Neural crest cell (in vitro differentiated cells): ENCODE results near the gene CXCR3. TPM values are rescaled to one million over a fixed set of nuclear protein-coding genes. Genes with fewer than 3 reads are reported as not detected.

ENCODE experiments used
- DNase-seq: peaks from one replicate; pipeline ENCODE4 v3.0.0; 2021; ENCODE audit warnings: low read depth, mixed read lengths, low spot score
- H3K27ac Mint-ChIP-seq: one replicate; pipeline ENCODE4 v1.8.0; 2021; ENCODE audit warnings: mild to moderate bottlenecking, mixed read lengths; ENCODE audit not compliant: unreplicated experiment
- H3K27me3 Mint-ChIP-seq: 2 replicates; pipeline ENCODE4 v1.8.0; 2021; ENCODE audit warnings: low read depth, mild to moderate bottlenecking, mixed read lengths
- H3K36me3 Mint-ChIP-seq: 2 replicates; pipeline ENCODE4 v1.8.0; 2021; ENCODE audit warnings: low read depth, mild to moderate bottlenecking, mixed read lengths
- H3K4me1 Mint-ChIP-seq: 2 replicates; pipeline ENCODE4 v1.8.0; 2021; ENCODE audit warnings: mixed read lengths
- H3K4me3 Mint-ChIP-seq: one replicate; pipeline ENCODE4 v1.8.0; 2021; ENCODE audit warnings: mild to moderate bottlenecking, mixed read lengths
- H3K9me3 Mint-ChIP-seq: 2 replicates; pipeline ENCODE4 v1.8.0; 2021; ENCODE audit warnings: mixed read lengths
- long read RNA-seq: library from polyadenylated mRNA; unstranded; transcript quantifications from one replicate; pipeline ENCODE4 v2.0.0, GENCODE V29; 2020
- total RNA-seq: library from RNA; stranded (reverse); gene quantifications from 2 replicates; pipeline ENCODE4 v1.2.1, GENCODE V29; 2021
- TF ChIP-seq, protein P1 (sequence below): fragments of 200-600 bp; sonication (generic); conservative IDR thresholded peaks from 2 replicates; pipeline ENCODE4 v1.5.0; 2021; ENCODE audit warnings: antibody characterized with exemption, mild to moderate bottlenecking

Gene CXCR3
- not detected in 2 replicates for total RNA-seq
- long read RNA-seq = 0 reads

DNA sequence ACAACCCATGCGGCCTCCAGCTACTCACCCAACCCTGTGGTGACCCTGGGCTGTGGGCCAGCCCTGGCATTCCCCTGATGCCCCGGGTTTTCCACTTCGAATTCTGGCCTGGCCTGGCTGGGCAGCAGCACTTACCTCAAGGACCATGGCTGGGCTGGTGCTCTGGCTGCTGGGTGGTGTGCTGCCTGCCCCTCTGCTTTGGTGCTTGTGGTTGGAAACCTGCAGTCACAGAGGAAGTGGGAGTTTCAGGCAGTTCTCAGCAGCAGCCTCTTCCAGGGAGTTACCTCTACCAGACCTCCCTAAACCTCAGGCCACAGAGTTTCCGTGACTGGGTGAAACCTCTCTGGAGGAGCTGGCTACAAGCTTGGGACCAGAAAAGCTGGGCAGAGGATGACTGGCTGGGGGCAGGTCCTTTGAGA lies at the start of gene CXCR3:
Gene CXCR3, minus strand, starts transcription at position 209 of the 419 bp plus-strand sequence. Its CDS starts 62 bp downstream, at position 147.
- H3K9me3 Mint-ChIP-seq = no peaks in the 10 kb centered on the region

GRCh38 chrX:71667328-71668247 lies 49.3 kb upstream of the CXCR3 start, which contains the start of gene LOC101059915:
Gene LOC101059915 (plus strand): TSS chrX:71667546.
- no peaks in the 10 kb centered on the region for H3K9me3 Mint-ChIP-seq
- TF ChIP-seq, protein P1, sequence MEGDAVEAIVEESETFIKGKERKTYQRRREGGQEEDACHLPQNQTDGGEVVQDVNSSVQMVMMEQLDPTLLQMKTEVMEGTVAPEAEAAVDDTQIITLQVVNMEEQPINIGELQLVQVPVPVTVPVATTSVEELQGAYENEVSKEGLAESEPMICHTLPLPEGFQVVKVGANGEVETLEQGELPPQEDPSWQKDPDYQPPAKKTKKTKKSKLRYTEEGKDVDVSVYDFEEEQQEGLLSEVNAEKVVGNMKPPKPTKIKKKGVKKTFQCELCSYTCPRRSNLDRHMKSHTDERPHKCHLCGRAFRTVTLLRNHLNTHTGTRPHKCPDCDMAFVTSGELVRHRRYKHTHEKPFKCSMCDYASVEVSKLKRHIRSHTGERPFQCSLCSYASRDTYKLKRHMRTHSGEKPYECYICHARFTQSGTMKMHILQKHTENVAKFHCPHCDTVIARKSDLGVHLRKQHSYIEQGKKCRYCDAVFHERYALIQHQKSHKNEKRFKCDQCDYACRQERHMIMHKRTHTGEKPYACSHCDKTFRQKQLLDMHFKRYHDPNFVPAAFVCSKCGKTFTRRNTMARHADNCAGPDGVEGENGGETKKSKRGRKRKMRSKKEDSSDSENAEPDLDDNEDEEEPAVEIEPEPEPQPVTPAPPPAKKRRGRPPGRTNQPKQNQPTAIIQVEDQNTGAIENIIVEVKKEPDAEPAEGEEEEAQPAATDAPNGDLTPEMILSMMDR = no peak
- DNase-seq = no peak
- no peaks in the 10 kb centered on the region for H3K27me3 Mint-ChIP-seq
- H3K27ac Mint-ChIP-seq = no peak within 1 kb of the TSS
- no peaks in the 10 kb centered on the region for H3K36me3 Mint-ChIP-seq
- H3K4me1 Mint-ChIP-seq = no peaks in the 10 kb centered on the region
- H3K4me3 Mint-ChIP-seq = no peak within 1 kb of the TSS

More for the DNA sequence above, at the start of gene CXCR3:
- Mint-ChIP-seq H3K27me3 (no peaks in the 10 kb centered on the region), H3K36me3 (peaks cover 4% of the 10 kb centered on the region), H3K27ac (no peak within 1 kb of the TSS), H3K4me3 (no peak within 1 kb of the TSS), H3K4me1 (no peaks in the 10 kb centered on the region)
- TF ChIP-seq, protein P1 = no peak
- no peak for DNase-seq

- DNase-seq = no peak
- no peak overlapping the region for H3K27ac Mint-ChIP-seq
- H3K4me1 Mint-ChIP-seq = no peaks in the 10 kb centered on the region
- H3K9me3 Mint-ChIP-seq = peaks cover 2% of the 10 kb centered on the region
- TF ChIP-seq, protein P1 = no peak
- no peaks in the 10 kb centered on the region for H3K36me3 Mint-ChIP-seq
- H3K4me3 Mint-ChIP-seq = no peak overlapping the region
- no peaks in the 10 kb centered on the region for H3K27me3 Mint-ChIP-seq
Observed at GRCh38 chrX:71666240-71667223, 48.2 kb upstream of the CXCR3 start.

GRCh38 chrX:71665747-71666146 lies 47.4 kb upstream of the CXCR3 start:
- no peaks in the 10 kb centered on the region for H3K36me3 Mint-ChIP-seq
- H3K4me1 Mint-ChIP-seq = no peaks in the 10 kb centered on the region
- TF ChIP-seq, protein P1 = no peak
- H3K9me3 Mint-ChIP-seq = peaks cover 2% of the 10 kb centered on the region
- no peak for DNase-seq
- H3K27me3 Mint-ChIP-seq = no peaks in the 10 kb centered on the region
- H3K4me3 Mint-ChIP-seq = no peak overlapping the region
- no peak overlapping the region for H3K27ac Mint-ChIP-seq

DNA sequence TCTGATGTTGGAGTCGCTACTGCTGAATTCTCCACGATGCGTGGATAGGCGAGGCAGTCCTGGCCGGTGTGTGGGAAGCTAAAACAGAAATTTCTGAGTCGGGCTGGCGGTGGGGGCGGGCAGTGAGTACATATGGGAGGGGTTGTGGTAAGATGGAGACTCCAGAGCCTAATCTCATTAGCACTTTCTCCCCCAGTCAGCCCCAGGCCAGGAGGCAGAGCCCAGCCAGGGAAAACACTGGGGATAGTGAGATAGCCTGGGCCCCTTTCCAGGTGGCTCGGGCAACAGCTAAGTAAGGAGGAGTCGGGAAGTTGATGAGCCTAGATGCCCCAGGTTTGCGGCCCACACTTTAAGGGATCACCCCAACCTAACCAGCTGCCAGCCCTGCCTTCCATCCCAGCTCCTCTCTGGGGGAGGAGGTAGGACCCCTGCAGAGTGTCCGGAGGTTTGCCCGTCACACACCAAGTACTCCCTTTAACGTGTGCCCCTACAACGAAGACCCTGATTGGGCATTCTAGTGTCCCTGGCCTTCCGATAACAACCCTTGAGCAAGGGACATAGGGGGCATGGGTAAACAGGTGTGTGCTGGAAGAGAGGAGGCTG lies 46.7 kb upstream of the CXCR3 start:
- Mint-ChIP-seq H3K27me3 (no peaks in the 10 kb centered on the region), H3K27ac (no peak overlapping the region), H3K36me3 (no peaks in the 10 kb centered on the region), H3K4me3 (no peak overlapping the region), H3K9me3 (peaks cover 2% of the 10 kb centered on the region), H3K4me1 (no peaks in the 10 kb centered on the region)
- no peak for DNase-seq
- TF ChIP-seq, protein P1 = no peak
